AG20443 (cell line): Measurements from ENCODE around the gene HIVEP1.
A peak's percentile ranks its signal among the peaks of the same experiment; 100 is the strongest.

Source experiments
- DNase-seq: peaks from one replicate; pipeline ENCODE4 v3.0.0; 2012; ENCODE audit warnings: low spot score, mixed read lengths

The HIVEP1 gene

GRCh38 chr6:12012038-12012557 lies at the start of gene HIVEP1:
TSS of gene HIVEP1 (plus strand) at chr6:12012312. CDS start at chr6:12015629, 3,317 bp downstream.
- no peak for DNase-seq

GRCh38 chr6:11963756-11964500 lies 48.2 kb upstream of the HIVEP1 start:
- DNase-seq: no peak

GRCh38 chr6:11964729-11965335 lies 47.3 kb upstream of the HIVEP1 start:
- DNase-seq: no peak

GRCh38 chr6:11965499-11965898 lies 46.6 kb upstream of the HIVEP1 start:
- DNase-seq: no peak

GRCh38 chr6:11968241-11968806 lies 43.8 kb upstream of the HIVEP1 start:
- no peak for DNase-seq

GRCh38 chr6:11969092-11969491 lies 43.0 kb upstream of the HIVEP1 start:
- peak; percentile 16 for DNase-seq

GRCh38 chr6:11970114-11970513 lies 42.0 kb upstream of the HIVEP1 start:
- no peak for DNase-seq

- DNase-seq: peak; percentile 84
Observed at GRCh38 chr6:11971154-11971553, 41.0 kb upstream of the HIVEP1 start.

GRCh38 chr6:11972270-11972669 lies 39.8 kb upstream of the HIVEP1 start:
- DNase-seq: no peak

- no peak for DNase-seq
Observed at GRCh38 chr6:11972806-11973205, 39.3 kb upstream of the HIVEP1 start.

- DNase-seq: no peak
Observed at GRCh38 chr6:11973238-11973637, 38.9 kb upstream of the HIVEP1 start.

- DNase-seq: peak; percentile 33
Observed at GRCh38 chr6:11974089-11974488, 38.0 kb upstream of the HIVEP1 start.

GRCh38 chr6:11975353-11975977 lies 36.6 kb upstream of the HIVEP1 start:
- DNase-seq: no peak

GRCh38 chr6:11976489-11976888 lies 35.6 kb upstream of the HIVEP1 start:
- no peak for DNase-seq

GRCh38 chr6:11977193-11977592 lies 34.9 kb upstream of the HIVEP1 start:
- DNase-seq: no peak

GRCh38 chr6:11977738-11978137 lies 34.4 kb upstream of the HIVEP1 start:
- DNase-seq: no peak

- no peak for DNase-seq
Observed at GRCh38 chr6:11978169-11978987, 33.7 kb upstream of the HIVEP1 start.

- no peak for DNase-seq
Observed at GRCh38 chr6:11979866-11980265, 32.2 kb upstream of the HIVEP1 start.

- no peak for DNase-seq
Observed at GRCh38 chr6:11983306-11983705, 28.8 kb upstream of the HIVEP1 start.

- no peak for DNase-seq
Observed at GRCh38 chr6:11987386-11987785, 24.7 kb upstream of the HIVEP1 start.

GRCh38 chr6:11989386-11989785 lies 22.7 kb upstream of the HIVEP1 start:
- DNase-seq: peak; percentile 37

GRCh38 chr6:11992086-11992485 lies 20.0 kb upstream of the HIVEP1 start:
- no peak for DNase-seq
